Endodermal cell (in vitro differentiated cells): ENCODE data around the gene TGFBR3. TPM values are rescaled to one million over a fixed set of nuclear protein-coding genes. Genes with fewer than 3 reads are reported as not detected.
A peak's percentile ranks its signal among the peaks of the same experiment; 100 is the strongest.

Experiments used
- DNase-seq: peaks from one replicate; pipeline ENCODE4 v3.0.0-alpha.2; 2017
- H3K27ac ChIP-seq: 2 replicates; pipeline ENCODE4 v1.5.1; 2013; ENCODE audit warnings: mild to moderate bottlenecking, low read depth, low read length, moderate library complexity
- H3K27me3 ChIP-seq: 2 replicates; pipeline ENCODE4 v1.6.1; 2013; ENCODE audit warnings: mild to moderate bottlenecking, low read length, moderate library complexity; ENCODE audit not compliant: insufficient read depth, control insufficient read depth, poor library complexity, severe bottlenecking
- H3K36me3 ChIP-seq: 2 replicates; pipeline ENCODE4 v1.7.0; 2013; ENCODE audit warnings: mild to moderate bottlenecking, low read length, moderate library complexity; ENCODE audit not compliant: control insufficient read depth, insufficient read depth
- H3K4me1 ChIP-seq: one replicate; pipeline ENCODE4 v1.7.0; 2013; ENCODE audit warnings: low read length; ENCODE audit not compliant: control insufficient read depth, insufficient read depth
- H3K4me3 ChIP-seq: 2 replicates; pipeline ENCODE4 v1.5.1; 2013; ENCODE audit warnings: mild to moderate bottlenecking, low read length, moderate library complexity
- H3K9ac ChIP-seq: 2 replicates; pipeline ENCODE4 v1.6.1; 2013; ENCODE audit warnings: mild to moderate bottlenecking, low read length, moderate library complexity; ENCODE audit not compliant: poor library complexity, severe bottlenecking; ENCODE audit errors: extremely low read depth
- H3K9me3 ChIP-seq: 2 replicates; pipeline ENCODE4 v1.6.1; 2013; ENCODE audit warnings: mild to moderate bottlenecking, low read length, moderate library complexity; ENCODE audit not compliant: control insufficient read depth
- H3K27ac Mint-ChIP-seq: 2 replicates; pipeline ENCODE4 v1.8.0; 2020; ENCODE audit warnings: mixed read lengths
- H3K27me3 Mint-ChIP-seq: 2 replicates; pipeline ENCODE4 v1.8.0; 2021; ENCODE audit warnings: mild to moderate bottlenecking, mixed read lengths; ENCODE audit not compliant: insufficient read depth
- H3K36me3 Mint-ChIP-seq: 2 replicates; pipeline ENCODE4 v1.8.0; 2020; ENCODE audit warnings: low read depth, mixed read lengths
- H3K4me1 Mint-ChIP-seq: 2 replicates; pipeline ENCODE4 v1.8.0; 2020; ENCODE audit warnings: mixed read lengths
- H3K4me3 Mint-ChIP-seq: 2 replicates; pipeline ENCODE4 v1.8.0; 2020; ENCODE audit warnings: mild to moderate bottlenecking, moderate library complexity, mixed read lengths
- H3K9me3 Mint-ChIP-seq: 2 replicates; pipeline ENCODE4 v1.8.0; 2020; ENCODE audit warnings: mild to moderate bottlenecking, mixed read lengths
- CTCF ChIP-seq: fragments of 200-600 bp; sonication (generic); conservative IDR thresholded peaks from 2 replicates; pipeline ENCODE4 v1.5.0; 2021; ENCODE audit warnings: antibody characterized with exemption, mild to moderate bottlenecking
- WGBS, 2 experiments: methylation state at CpG; one replicate each; pipeline versions ENCODE4 v1.1.5 to v1.1.7; 2013; ENCODE audit warnings: missing lambda C conversion rate in 2 of 2, mixed read lengths in 1 of 2; ENCODE audit not compliant: insufficient coverage in 1 of 2, insufficient read length in 1 of 2; 5-methylcytosine and 5-hydroxymethylcytosine counted together
- total RNA-seq, 2 donors: library from RNA; stranded (reverse); fragmentation: NEBNext Ultra II Directional in 1 of 2; extraction: Animal tissue kit (Norgen Biotek cat#: 25700) in 1 of 2; gene quantifications; 2 replicates in 1 of 2; 3 replicates in 1 of 2; pipeline ENCODE4 v1.2.1, GENCODE V29; 2021

Gene TGFBR3
- total RNA-seq, 2 donors from 2014 or later: 8.1 to 8.5 TPM

DNA sequence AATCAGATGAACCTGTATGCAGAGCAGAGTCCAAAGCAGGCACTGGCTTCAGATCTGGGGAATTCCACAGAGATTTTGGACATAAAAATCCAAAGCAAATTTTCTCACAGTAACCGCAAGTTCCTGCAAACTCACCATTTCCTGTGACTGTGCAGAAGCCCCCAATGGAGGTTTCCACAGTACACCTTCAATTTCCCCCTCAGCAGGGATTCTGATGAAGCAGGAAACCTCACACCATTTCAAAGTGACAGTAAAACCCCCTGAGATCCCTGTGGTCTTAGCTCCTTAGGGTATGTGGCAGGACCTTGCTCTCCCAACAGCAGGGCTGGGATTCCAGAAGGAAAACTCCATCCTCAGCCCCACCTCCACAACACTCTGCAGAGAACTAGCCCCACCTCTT is 6.0 kb upstream of the TGFBR3 start:
- DNase-seq: peak; percentile 74
- peaks cover 2% of the 10 kb centered on the region for H3K9me3 Mint-ChIP-seq
- Histone ChIP-seq H3K9me3 (no peaks in the 10 kb centered on the region), H3K27ac (no peak overlapping the region), H3K4me3 (no peak overlapping the region), H3K4me1 (peaks cover 4% of the 10 kb centered on the region), H3K36me3 (no peaks in the 10 kb centered on the region), H3K9ac (no peak overlapping the region), H3K27me3 (peaks cover 5% of the 10 kb centered on the region)
- no peaks in the 10 kb centered on the region for H3K36me3 Mint-ChIP-seq
- H3K27ac Mint-ChIP-seq: no peak overlapping the region
- WGBS, 2 experiments: 75 to 97% methylated on average over 1 of the region's 1 CpG
- H3K4me1 Mint-ChIP-seq: peaks cover 16% of the 10 kb centered on the region
- peaks cover 12% of the 10 kb centered on the region for H3K27me3 Mint-ChIP-seq
- TF ChIP-seq CTCF: no peak
- no peak overlapping the region for H3K4me3 Mint-ChIP-seq

DNA sequence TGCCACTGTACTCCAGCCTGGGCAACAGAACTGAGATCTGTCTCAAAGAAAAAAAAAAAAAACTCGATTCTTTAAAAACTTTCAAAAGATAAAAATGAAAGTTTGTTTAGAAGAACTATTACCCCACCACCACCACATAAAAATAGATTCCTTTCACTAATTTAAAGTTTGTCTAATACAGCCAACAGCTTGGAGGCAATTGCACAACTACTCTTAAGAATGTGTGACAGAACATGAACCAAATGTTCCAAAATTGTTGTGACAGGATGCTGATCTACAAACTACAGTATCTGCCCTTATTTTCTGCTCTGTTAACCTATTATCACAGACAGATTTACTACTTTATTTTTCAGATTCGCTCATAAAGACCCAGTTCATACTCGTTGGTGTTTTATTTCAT is 5.5 kb upstream of the TGFBR3 start:
- H3K9ac ChIP-seq: no peak overlapping the region
- H3K36me3 ChIP-seq: no peaks in the 10 kb centered on the region
- 74 to 80% methylated on average over 1 to 2 of the region's 3 CpGs for WGBS, 2 experiments
- no peak overlapping the region for H3K4me3 Mint-ChIP-seq
- H3K27me3 Mint-ChIP-seq: peaks cover 17% of the 10 kb centered on the region
- peaks cover 4% of the 10 kb centered on the region for H3K4me1 ChIP-seq
- TF ChIP-seq CTCF: no peak
- H3K9me3 ChIP-seq: no peaks in the 10 kb centered on the region
- H3K4me3 ChIP-seq: no peak overlapping the region
- H3K27ac ChIP-seq: no peak overlapping the region
- H3K36me3 Mint-ChIP-seq: no peaks in the 10 kb centered on the region
- H3K27ac Mint-ChIP-seq: no peak overlapping the region
- H3K4me1 Mint-ChIP-seq: peaks cover 18% of the 10 kb centered on the region
- H3K27me3 ChIP-seq: peaks cover 10% of the 10 kb centered on the region
- peaks cover 2% of the 10 kb centered on the region for H3K9me3 Mint-ChIP-seq
- DNase-seq: no peak

DNA sequence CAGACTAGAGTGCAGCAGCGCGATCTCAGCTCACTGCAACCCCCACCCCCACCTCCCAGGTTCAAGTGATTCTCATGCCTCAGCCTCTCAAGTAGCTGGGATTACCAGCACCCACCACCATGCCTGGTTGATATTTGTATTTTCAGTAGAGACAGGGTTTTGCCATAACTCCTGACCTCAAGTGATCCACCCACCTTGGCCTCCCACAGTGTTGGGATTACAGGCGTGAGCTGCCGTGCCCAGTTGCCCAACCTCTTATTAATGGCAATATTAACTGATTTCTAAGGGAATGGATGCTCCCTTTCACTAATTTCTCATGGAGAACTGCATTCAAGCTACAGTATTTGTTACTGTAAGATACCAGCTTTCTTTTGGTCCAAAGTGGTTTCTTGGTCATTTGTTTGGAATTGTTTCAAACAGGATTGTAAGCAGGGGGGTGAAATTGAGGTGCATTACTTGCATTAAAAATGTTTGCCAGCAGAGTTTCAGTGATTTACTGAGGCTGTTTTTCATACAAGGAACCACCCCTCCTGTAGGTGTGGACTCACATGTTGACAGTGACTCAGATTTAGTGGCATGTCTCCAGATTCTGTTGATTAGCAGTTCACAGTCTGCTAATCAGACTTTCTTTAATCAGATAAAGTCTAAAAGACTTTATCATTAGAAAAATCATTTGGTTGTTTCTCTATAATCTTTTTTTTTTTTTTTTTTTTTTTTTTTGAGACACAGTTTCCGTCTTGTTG is 3.9 kb upstream of the TGFBR3 start:
- Histone ChIP-seq H3K36me3 (no peaks in the 10 kb centered on the region), H3K4me1 (peaks cover 4% of the 10 kb centered on the region), H3K4me3 (no peak overlapping the region), H3K27me3 (peaks cover 19% of the 10 kb centered on the region), H3K27ac (no peak overlapping the region), H3K9me3 (no peaks in the 10 kb centered on the region), H3K9ac (no peak overlapping the region)
- Mint-ChIP-seq H3K36me3 (no peaks in the 10 kb centered on the region), H3K4me3 (no peak overlapping the region), H3K27me3 (peaks cover 23% of the 10 kb centered on the region), H3K9me3 (peaks cover 2% of the 10 kb centered on the region), H3K27ac (no peak overlapping the region), H3K4me1 (peaks cover 21% of the 10 kb centered on the region)
- WGBS, 2 experiments: 87 to 90% methylated on average over 2 to 5 of the region's 5 CpGs
- no peak for TF ChIP-seq CTCF
- no peak for DNase-seq
